CD4-positive, alpha-beta T cell treated with Interleukin-17A for 4 hours (primary cell): ENCODE results near the gene C1QTNF8.
"Not testable (repeated sequence)": the region's sequence is repeated elsewhere in the genome, so short reads cannot be mapped to it uniquely, and the experiment has no call there.

Source experiments
- DNase-seq: peaks from one replicate; pipeline ENCODE4 v3.0.0-alpha.2; 2020; ENCODE audit warnings: mixed read lengths

The C1QTNF8 gene

GRCh38 chr16:1091992-1092552 is 4.0 kb downstream of the C1QTNF8 start:
- no peak for DNase-seq

- DNase-seq = no peak
Measured at GRCh38 chr16:1090620-1091587, 5.1 kb downstream of the C1QTNF8 start.

GRCh38 chr16:1089822-1090619 is 6.0 kb downstream of the C1QTNF8 start:
- no peak for DNase-seq

GRCh38 chr16:1089439-1089821 is 6.6 kb downstream of the C1QTNF8 start:
- DNase-seq = no peak

GRCh38 chr16:1088295-1089170 is 7.5 kb downstream of the C1QTNF8 start:
- no peak for DNase-seq

- not testable (repeated sequence) for DNase-seq
Measured at GRCh38 chr16:1086443-1086842, 9.6 kb downstream of the C1QTNF8 start.

- no peak for DNase-seq
Measured at GRCh38 chr16:1084971-1085370, 11.1 kb downstream of the C1QTNF8 start.

- DNase-seq = no peak
Measured at GRCh38 chr16:1082952-1083675, 12.9 kb downstream of the C1QTNF8 start.

GRCh38 chr16:1082266-1082951 is 13.6 kb downstream of the C1QTNF8 start:
- DNase-seq = no peak

GRCh38 chr16:1081734-1082265 is 14.2 kb downstream of the C1QTNF8 start:
- DNase-seq = no peak

- DNase-seq = no peak
Measured at GRCh38 chr16:1080801-1081733, 15.0 kb downstream of the C1QTNF8 start.

GRCh38 chr16:1079786-1080525 is 16.1 kb downstream of the C1QTNF8 start:
- no peak for DNase-seq

GRCh38 chr16:1079341-1079740 is 16.7 kb downstream of the C1QTNF8 start:
- no peak for DNase-seq

- DNase-seq = no peak
Measured at GRCh38 chr16:1078579-1079021, 17.4 kb downstream of the C1QTNF8 start.

GRCh38 chr16:1077877-1078578 is 18.0 kb downstream of the C1QTNF8 start:
- DNase-seq = no peak

- DNase-seq = no peak
Measured at GRCh38 chr16:1076801-1077576, 19.1 kb downstream of the C1QTNF8 start.

- no peak for DNase-seq
Measured at GRCh38 chr16:1075546-1075945, 20.5 kb downstream of the C1QTNF8 start.

- DNase-seq = no peak
Measured at GRCh38 chr16:1074379-1074649, 21.7 kb downstream of the C1QTNF8 start.
